Heart right ventricle (tissue), 16 donors: Measurements from ENCODE around the gene EIF2D. TPM values are rescaled to one million over a fixed set of nuclear protein-coding genes. Genes with fewer than 3 reads are reported as not detected.
A peak's percentile ranks its signal among the peaks of the same experiment; 100 is the strongest.

ENCODE experiments used
- ATAC-seq, 8 donors: fragments of 200-7000 bp; cut with Tn5 transposase; one replicate each; pipeline ENCODE4 v1.9.1; 2020; ENCODE audit warnings: mild to moderate bottlenecking in 8 of 8, moderate library complexity in 8 of 8, moderate number of reproducible peaks in 1 of 8
- DNase-seq, 2 donors: peaks; one replicate each; pipeline ENCODE4 v3.0.0-alpha.2; 2020
- H3K27ac ChIP-seq, 10 donors: fragments of 200-600 bp; sonication (generic) in 2 of 10; one replicate each; pipeline versions ENCODE4 v1.5.0 to v1.8.0; 2020 to 2022; ENCODE audit warnings: mild to moderate bottlenecking in 3 of 10
- H3K27me3 ChIP-seq, 7 donors: fragments of 200-600 bp; one replicate each; pipeline ENCODE4 v1.8.0; 2021 to 2022; ENCODE audit warnings: mild to moderate bottlenecking in 2 of 7
- H3K36me3 ChIP-seq, 9 donors: fragments of 200-600 bp; sonication (generic) in 1 of 9; one replicate each; pipeline versions ENCODE4 v1.5.0 to v1.8.0; 2020 to 2022; ENCODE audit warnings: mild to moderate bottlenecking in 2 of 9
- H3K4me1 ChIP-seq, 9 donors: fragments of 200-600 bp; sonication (generic) in 1 of 9; one replicate each; pipeline versions ENCODE4 v1.5.0 to v1.8.0; 2020 to 2022; ENCODE audit warnings: mild to moderate bottlenecking in 4 of 9
- H3K4me3 ChIP-seq, 10 donors: fragments of 200-600 bp; sonication (generic) in 2 of 10; one replicate each; pipeline versions ENCODE4 v1.5.0 to v1.8.0; 2020 to 2022; ENCODE audit warnings: mild to moderate bottlenecking in 7 of 10, moderate library complexity in 2 of 10
- H3K9me3 ChIP-seq, 11 donors: fragments of 200-600 bp in 10 of 11; sonication (generic) in 2 of 11; one replicate each; pipeline versions ENCODE4 v1.5.0 to v1.8.0; 2013 to 2022; ENCODE audit warnings: mild to moderate bottlenecking in 2 of 11, control low read depth in 1 of 11, moderate library complexity in 1 of 11
- CTCF ChIP-seq, 9 donors: fragments of 200-600 bp; sonication (generic) in 2 of 9; IDR thresholded peaks; one replicate each; pipeline versions ENCODE4 v1.5.0 to v1.8.0; 2021 to 2022; ENCODE audit warnings: antibody characterized with exemption in 9 of 9, mild to moderate bottlenecking in 5 of 9, moderate library complexity in 1 of 9
- WGBS, 2 donors: extraction: QIAGEN DNeasy Blood & Tissue Kit; methylation state at CpG; one replicate each; pipeline ENCODE4 v1.1.7; 2013; ENCODE audit warnings: inconsistent platforms in 1 of 2; 5-methylcytosine and 5-hydroxymethylcytosine counted together
- intact Hi-C, 10 donors: fragments of 100-400 bp; cut with DNase I; formaldehyde crosslinking; loops; one replicate each; pipeline versions ENCODE4 v1.11.1 to v1.14.2; 2022
- polyA plus RNA-seq, 2 donors: library from polyadenylated mRNA; stranded (reverse); fragments of 200-250 nt; gene quantifications; one replicate each; pipeline ENCODE4 v1.2.3, GENCODE V29; 2013
- total RNA-seq, 10 donors: library from RNA; stranded (reverse); fragmentation: NEBNext Ultra II Directional in 3 of 10; extraction: Animal tissue kit (Norgen Biotek cat#: 25700) in 3 of 10; gene quantifications; one replicate each; pipeline versions ENCODE4 v1.2.1 to v1.2.4, GENCODE V29; 2021 to 2023
- donor health status: Arrhythmogenic right ventricular cardiomyopathy.
- donor health status: ischemic (EF 13 %, LVEDD 7.1; RV severe dilation, severe dysfunction).
- donor health status: healthy with polysubstance abuse.
- donor health status: DM: no; HTN: yes; CAD: no.
- donor health status: DM: no; HTN: no; CAD: no.
- donor health status: ischemic (EF 25% LVEDD 6.9; RV normal size, moderate dysfunction).
- donor health status: ischemic (EF 25% LVEDD 5.7; RV mildly dilated, moderate dysfunction).
- donor health status: healthy.
- donor health status: DM: yes; HTN: yes; CAD: no.
- donor health status: Ischemic cardiomyopathy.
- donor health status: ischemic (EF 35%, LVEDD 5.7; RV mildly dilated, moderate dysfunction).
- donor health status: nonischemic (EF 11% LVEDD 7.7; RV severe dilation, severe dysfunction).
- donor health status: DM: yes; HTN: yes; CAD: no.
- donor health status: PGD.
- donor health status: ischemic (EF 29% LVEDD 5.4; RV normal size, mild dysfunction).
- donor health status: nonischemic (EF 23%, LVEDD 6.1; RV moderate dilation, normal function).

The EIF2D gene
- total and polyA plus RNA-seq, 12 donors, result 16.8 to 35.6 (median 29.5) TPM

- TF ChIP-seq CTCF (IDR thresholded peaks at IDR 0.05), result peak in 2 of 9 donors; percentile 20 to 27
- intact Hi-C loops, result no loop called here
- no peaks in the 10 kb centered on the region for H3K27me3 ChIP-seq
- H3K27ac ChIP-seq, result peak overlapping the region; percentile 6 to 100 (median 66)
- H3K9me3 ChIP-seq, result no peaks in the 10 kb centered on the region
- 2 to 3% methylated on average over 56 to 67 of the region's 67 CpGs for WGBS, 2 donors
- DNase-seq (peak; percentile 83 to 85), ATAC-seq (peak; percentile 72 to 90 (median 74))
- peaks cover 0 to 17% (median 0%) of the 10 kb centered on the region in 9 donors for H3K36me3 ChIP-seq
- H3K4me1 ChIP-seq, result peaks cover 12 to 68% (median 49%) of the 10 kb centered on the region in 9 donors
- peak overlapping the region; percentile 22 to 78 (median 66) for H3K4me3 ChIP-seq
These were observed 55.3 kb downstream of the EIF2D start for GRCh38 chr1:206556750-206557635.

GRCh38 chr1:206556047-206556749 lies 56.1 kb downstream of the EIF2D start:
- ATAC-seq, result no peak

GRCh38 chr1:206555473-206555935 lies 56.8 kb downstream of the EIF2D start:
- no peak overlapping the region for H3K4me3 ChIP-seq
- no peak for TF ChIP-seq CTCF (IDR thresholded peaks at IDR 0.05)
- peak overlapping the region in 9 of 10 donors; percentile 26 to 100 (median 65) for H3K27ac ChIP-seq
- intact Hi-C loops, result no loop called here
- ATAC-seq, result peak; percentile 39 to 72 (median 54)
- peaks cover 12 to 68% (median 51%) of the 10 kb centered on the region in 9 donors for H3K4me1 ChIP-seq
- 38 to 40% methylated on average over 10 of the region's 10 CpGs for WGBS, 2 donors
- H3K9me3 ChIP-seq, result no peaks in the 10 kb centered on the region
- H3K27me3 ChIP-seq, result no peaks in the 10 kb centered on the region
- DNase-seq, result peak; percentile 32 to 50
- H3K36me3 ChIP-seq, result peaks cover 0 to 2% (median 0%) of the 10 kb centered on the region in 9 donors

More at GRCh38 chr1:206556047-206556749, 56.1 kb downstream of the EIF2D start:
- WGBS, 2 donors, result 75 to 85% methylated on average over 7 of the region's 7 CpGs
- intact Hi-C loops, result no loop called here
- peak overlapping the region in 9 of 10 donors; percentile 26 to 100 (median 68) for H3K27ac ChIP-seq
- H3K9me3 ChIP-seq, result no peaks in the 10 kb centered on the region
- H3K4me1 ChIP-seq, result peaks cover 12 to 69% (median 52%) of the 10 kb centered on the region in 9 donors
- peaks cover 0 to 9% (median 0%) of the 10 kb centered on the region in 9 donors for H3K36me3 ChIP-seq
- no peak for TF ChIP-seq CTCF (IDR thresholded peaks at IDR 0.05)
- no peak for DNase-seq
- H3K27me3 ChIP-seq, result no peaks in the 10 kb centered on the region
- H3K4me3 ChIP-seq, result peak overlapping the region in 4 of 10 donors; percentile 65 to 78 (median 68)
